Measurements from ENCODE around the gene TATDN2.
"Not testable (repeated sequence)": the region's sequence is repeated elsewhere in the genome, so short reads cannot be mapped to it uniquely, and the experiment has no call there.

The TATDN2 gene

DNA sequence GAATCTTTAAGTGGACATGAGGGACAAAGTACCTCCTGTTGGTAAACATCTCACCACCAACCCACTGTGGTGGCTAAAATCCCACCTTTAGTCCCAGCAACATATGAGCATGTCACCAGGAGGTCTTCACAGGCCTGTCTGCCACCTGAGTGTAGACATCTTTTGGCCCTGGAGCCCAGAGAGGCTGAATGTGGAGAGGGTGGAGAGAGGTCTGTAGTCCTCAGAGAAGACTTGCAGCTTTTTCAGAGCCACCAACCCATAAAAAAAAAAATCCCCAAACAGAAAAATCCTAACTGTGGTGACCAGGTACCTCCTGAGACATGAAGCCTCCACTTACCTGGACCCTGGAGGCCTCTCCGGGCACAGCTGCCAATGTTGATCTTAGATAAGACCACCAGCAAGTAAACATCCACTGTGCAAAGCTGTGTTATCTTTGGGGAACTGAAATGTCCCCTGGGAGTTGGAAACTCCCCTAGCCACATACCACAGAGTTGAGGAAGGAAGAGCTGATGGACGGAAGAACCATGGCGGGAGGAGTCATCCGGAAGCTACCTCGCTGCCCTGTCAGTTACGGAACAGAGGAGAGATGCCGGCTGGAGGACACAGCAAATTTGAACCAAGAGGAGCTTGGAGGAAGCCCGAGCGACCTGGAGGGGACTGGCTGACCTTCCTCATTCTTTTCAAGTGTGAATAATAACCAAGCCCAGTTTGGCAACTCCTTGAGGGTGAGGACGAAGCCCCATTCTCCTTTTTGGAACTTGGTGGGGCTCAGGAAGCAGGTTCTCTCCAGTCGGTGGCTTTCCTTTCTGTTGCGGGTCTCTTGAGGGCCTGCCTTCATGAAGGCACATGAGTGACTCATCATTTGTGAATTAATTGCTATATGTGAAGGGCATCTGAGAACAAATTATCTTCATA is 44.5 kb downstream of the TATDN2 start, which contains the start of gene GHRL:
TSS of gene GHRL (minus strand) at position 443 of the 915 bp plus-strand sequence. CDS start 2,767 bp downstream, outside the sequence.
- no peak for DNase-seq

DNA sequence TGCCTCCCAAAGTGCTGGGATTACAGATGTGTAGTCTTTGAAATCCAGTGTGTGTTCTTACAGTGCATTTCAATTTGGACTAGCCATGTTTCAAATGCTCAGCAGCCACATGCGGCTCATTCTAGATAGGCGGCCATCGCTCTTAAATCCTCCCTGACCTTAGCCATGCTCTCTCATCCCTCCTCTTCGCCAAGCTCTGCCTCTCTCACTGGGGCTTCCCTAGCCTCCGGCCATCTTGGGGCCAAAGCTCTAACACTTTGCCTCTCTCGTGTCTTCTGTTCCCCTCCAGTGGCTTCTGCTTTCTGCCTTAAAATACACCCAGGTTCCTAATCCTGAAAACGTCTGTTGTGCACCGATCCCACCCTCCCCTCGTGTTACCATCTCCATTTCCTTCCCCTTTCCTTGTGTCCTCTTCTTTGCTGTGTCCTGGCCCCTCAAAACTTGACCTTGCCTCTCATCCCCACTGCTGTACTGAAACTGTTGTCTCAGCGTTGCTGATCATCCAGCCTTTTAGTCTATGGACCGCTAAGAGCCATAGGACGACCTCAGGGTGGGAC is 45.8 kb downstream of the TATDN2 start:
- DNase-seq, result no peak

DNA sequence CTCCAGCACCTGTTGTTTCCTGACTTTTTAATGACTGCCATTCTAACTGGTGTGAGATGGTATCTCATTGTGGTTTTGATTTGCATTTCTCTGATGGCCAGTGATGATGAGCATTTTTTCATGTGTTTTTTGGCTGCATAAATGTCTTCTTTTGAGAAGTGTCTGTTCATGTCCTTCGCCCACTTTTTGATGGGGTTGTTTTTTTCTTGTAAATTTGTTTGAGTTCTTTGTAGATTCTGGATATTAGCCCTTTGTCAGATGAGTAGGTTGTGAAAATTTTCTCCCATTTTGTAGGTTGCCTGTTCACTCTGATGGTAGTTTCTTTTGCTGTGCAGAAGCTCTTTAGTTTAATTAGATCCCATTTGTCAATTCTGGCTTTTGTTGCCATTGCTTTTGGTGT is 49.8 kb downstream of the TATDN2 start:
- DNase-seq, result not testable (repeated sequence)

DNA sequence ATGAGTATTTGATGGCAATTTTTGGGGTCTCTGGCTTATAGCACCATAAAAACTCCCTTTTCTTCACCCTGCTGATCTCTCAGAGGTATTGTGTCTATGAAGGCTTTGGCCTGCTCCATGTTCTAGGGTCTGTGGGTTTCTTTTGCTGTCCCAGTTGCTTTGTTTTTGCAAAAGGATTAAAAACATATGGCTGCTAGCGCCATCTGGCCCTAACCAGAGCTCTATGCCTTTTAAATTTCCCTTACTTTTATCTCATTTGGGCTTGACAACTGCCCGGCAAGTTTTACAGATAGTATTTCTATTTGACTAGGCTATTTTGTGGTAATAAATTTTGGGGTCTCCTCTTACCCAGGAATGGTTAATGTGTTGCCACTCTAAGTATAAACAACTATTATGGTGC is 50.9 kb downstream of the TATDN2 start:
- no peak for DNase-seq

DNA sequence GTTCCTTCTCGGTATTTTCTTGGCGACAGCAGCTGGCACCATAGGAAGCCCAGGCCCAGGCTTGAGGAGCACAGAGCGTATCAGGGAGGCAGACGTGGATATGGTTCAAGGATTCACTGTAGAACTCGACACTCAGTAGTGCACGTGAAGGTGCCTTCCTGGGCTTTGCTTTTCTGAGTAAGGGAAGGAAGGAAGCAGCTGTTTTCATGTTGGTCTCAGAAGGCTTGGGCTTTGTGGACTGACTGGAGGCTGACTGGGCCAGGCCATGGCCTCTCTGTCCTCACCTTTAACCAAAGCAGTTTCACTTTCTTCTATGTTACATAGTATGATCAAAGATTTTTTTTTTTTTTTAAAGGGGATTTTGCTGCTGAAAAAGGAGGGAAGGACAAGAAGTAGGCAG is 51.4 kb downstream of the TATDN2 start:
- no peak for DNase-seq

DNA sequence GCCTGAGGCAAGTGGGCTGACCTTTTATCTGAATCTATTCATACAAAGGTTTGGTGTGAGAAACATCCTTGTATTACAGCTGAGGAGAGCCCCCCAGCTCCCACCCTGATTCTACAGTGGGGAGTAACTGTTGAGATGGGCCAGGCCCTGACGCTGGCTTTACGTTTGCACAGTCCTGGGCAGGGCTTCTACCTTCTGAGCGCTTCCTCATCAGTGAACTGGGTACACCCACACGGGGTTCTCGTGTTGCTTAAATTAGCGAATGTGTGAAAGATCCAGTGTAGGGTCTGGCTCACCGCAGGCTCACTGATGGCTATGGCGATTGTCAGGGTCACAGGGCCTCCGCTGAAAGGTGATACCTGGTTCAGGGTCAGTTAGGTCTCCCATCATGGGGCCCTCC is 51.8 kb downstream of the TATDN2 start:
- DNase-seq, result no peak

DNA sequence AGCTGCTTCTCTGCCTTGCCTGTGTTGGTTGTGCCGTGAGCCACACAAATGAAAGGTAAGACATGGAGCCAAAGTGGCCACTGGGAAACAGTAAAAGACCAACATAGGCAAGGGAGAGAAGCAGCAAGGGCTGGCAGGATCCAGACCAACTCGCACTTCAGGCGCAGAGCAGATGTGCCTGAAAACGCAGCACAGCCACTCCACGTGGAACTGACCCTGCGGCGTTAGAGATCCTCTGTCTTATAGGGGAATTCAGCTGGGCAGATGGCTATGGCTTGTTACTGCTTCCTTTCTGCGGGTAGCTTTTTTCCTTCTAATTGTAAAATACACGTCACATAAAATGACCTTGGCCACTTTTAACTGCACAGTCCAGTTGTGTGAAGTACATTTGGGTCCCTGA is 54.8 kb downstream of the TATDN2 start:
- DNase-seq, result no peak

DNA sequence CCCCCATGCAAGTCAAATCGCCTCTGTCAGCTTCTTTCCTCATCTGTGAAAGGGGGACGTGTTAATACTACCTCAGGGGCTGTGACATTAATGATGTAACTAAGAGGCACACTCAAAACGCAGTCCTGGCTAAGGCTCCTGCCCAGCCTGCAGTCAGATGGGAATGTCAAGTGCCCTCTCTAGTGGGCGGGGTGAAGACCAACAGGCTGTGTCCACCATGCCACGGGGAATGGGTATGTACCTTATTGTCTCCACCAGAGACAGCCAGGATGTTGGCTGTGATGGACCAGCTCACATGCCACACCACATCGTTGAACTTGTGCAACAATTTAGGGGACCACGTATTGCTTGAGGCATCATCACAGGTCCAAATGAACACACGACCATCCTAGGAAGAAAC is 55.5 kb downstream of the TATDN2 start:
- no peak for DNase-seq

DNA sequence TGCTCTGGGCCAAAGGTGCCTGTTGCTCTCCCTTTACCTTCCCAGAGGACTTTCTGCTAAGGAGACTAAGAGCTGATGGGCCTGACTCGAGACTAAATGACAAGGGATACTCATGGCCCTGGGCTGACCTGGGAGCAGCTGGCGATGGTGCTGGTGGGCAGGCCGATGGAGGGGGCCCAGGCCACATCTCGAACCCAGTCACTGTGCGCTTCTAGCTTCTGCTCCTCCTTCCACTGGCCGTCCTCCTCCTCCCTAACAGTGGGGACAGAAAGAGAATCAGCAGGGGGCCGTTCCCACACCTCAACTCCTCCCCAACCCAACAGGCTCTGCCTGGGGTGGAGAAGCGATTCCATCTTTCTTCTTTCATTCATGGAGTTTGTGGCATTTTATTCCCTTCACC is 56.6 kb downstream of the TATDN2 start:
- no peak for DNase-seq

DNA sequence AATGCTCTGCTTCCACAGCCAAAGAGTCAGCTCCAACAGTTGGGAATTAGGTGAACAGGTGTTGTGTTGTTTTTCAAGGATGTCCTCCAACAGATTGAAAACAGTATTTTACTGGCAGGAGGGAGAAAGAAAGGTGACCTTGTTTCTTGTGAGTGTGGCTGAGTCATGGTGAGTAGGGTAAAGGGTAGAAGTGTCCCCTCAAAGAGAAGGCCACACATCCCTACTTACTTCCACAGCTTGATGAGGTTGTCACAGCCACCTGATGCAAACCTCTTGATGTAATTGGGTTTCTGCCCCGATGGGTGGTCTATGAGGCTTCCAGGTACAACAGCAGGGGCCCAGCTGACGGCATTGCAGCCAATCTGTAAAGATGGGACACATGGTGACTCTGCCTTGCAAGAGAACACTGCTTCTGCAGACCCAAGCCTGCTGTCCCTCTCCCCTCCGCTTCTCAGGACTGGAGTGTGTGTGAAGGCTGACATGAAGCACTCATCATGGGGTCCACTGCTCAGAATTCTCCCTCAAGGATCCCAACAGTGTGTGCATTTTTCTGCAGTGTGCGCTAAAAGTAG is 57.2 kb downstream of the TATDN2 start:
- no peak for DNase-seq

DNA sequence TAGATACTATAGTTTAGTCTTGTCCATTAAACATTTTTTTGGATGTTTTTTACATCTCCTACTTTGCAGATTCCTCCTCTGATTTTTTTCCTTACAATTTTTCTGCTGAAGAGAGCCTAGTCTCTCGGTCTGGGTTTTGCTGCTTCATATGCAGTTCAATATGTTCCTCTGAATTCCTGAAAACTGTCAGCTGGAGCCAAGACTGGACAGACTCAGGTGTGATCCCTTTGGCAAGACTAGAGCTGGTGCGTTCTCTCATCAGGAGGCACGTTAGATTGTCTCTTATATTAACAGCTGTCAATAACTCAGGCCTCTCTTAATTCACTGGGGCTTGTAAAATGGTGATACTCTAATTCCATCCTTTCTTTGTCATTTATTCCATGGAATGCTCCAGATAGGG is 57.9 kb downstream of the TATDN2 start:
- DNase-seq, result no peak

DNA sequence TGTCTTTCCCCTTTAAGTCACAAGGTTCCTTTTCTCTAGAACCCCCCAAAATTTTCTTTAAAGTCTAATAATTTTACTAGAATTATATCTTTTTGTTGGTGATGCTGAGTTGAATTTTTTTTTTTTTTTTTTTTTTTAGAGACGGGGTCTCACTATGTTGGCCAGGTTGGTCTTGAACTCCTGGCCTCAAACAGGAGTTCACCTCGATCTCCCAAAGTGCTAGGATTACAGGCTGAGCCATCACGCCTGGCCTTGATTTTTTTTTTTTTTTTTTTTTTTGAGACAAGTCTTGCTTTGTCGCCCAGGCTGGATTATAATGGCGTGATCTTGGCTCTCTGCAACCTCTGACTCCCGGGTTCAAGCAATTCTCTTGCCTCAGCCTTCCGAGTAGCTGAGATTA is 60.4 kb downstream of the TATDN2 start:
- DNase-seq, result no peak

DNA sequence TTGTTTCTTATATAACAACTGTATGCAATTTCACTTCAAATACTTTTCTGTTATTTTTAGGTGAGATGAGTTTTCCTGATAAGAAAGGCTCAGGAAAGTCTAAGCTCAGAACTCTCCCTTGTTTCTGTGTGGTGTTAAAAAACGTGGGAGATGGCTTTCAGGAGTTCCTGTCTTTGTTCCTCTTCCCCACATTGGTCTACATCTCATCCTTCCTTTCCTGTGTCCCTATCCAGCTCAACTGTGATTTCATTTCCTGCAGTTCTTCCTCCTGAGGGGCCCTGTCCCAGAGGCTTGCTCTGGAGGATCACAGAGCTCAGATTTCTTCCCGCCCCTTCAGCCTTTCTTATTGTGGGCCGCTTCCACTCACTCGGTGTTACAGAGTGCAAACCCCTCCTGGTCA is 61.5 kb downstream of the TATDN2 start:
- no peak for DNase-seq

DNA sequence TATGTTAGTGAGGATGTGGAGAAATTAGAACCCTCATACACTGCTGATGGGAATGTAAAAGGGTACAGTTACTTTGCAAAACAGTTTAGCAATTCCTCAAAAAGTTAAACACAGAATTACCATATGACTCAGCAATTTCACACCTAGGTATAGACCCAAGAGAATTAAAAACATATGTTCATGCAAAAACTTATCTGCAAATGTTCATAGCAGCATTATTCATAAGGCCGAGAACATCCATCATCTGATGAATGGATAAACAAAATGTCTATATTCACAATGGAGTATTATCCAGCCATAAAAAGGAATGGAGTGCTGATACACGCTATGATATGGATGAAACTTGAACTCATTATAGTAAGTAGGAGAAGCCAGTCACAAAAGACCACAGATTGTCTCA is 62.3 kb downstream of the TATDN2 start:
- no peak for DNase-seq

DNA sequence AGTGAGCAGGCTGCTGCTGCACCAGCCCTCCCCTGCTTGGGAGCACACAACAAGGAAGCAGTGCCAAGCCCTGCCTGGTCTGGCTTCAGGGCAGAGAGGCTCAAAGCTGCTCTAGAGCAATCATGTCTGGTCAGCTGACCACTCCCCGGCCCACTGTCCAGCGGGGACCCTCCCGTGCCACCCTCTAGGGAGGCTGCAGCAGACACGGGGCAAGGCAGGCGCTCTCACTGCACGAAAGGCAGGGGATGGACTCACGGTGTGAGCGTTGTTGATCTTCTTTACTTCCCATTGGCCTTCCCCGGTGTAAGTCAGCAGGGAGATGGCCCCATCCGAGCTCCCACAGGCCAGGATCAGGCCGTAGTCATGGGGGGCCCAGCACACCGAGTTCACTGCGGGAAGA is 63.5 kb downstream of the TATDN2 start:
- DNase-seq, result no peak

DNA sequence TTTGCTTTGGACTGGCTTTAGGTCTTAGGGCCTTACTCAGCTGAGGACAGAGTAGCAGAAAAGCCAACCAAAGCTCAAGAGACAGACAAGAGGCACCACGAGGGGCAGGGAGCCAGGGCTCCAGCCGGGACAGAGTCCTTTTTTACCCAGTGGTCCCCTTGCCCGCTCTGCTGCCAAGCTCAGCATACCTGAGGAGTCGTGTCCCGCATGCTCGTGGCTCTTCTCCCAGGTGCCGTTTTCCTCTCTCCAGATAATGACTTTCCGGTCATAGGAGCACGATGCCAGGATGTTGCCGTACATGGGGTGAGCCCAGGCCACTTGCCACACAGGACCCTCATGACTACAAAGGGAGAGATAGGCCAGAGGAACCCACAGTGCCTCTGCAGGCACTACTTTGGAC is 64.1 kb downstream of the TATDN2 start:
- no peak for DNase-seq

DNA sequence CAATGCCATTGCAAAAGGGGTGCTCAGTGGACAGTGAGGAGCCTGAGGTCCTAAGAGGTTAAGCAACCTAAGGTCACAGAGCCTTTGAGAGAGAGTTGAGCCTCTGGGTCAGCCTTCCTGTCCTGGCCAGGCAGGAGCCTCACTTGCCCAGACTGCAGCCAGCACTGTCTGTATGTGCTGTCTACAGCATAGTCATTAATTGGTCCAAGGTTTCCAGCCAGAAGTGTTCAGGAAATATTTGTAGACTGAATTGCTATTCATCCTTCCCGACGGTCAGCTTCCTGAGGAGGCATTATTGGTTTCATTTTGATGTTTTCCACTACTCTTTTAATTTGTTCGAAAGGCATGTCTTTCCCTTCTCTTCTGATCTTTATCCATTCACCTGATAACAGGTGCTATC is 64.6 kb downstream of the TATDN2 start:
- no peak for DNase-seq

DNA sequence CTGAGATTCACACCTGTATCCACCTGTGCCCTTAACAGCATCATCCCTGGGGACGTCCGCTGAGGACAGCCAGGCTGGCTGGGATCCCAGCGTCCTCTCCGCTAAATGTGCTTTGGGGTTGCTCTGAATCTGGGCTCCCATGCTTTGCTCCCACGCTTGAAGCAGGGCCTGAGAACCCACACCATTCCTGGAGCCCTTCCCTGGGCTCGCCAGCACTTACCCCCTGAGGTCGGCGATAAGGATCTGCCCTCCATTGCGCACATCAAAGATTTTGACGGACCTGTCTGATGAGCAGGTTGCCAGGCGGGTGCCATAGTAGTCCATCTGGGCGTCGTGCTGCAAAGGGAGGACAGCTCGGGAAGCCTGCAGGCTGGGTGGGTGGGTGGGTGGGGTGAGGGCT is 66.8 kb downstream of the TATDN2 start:
- no peak for DNase-seq

DNA sequence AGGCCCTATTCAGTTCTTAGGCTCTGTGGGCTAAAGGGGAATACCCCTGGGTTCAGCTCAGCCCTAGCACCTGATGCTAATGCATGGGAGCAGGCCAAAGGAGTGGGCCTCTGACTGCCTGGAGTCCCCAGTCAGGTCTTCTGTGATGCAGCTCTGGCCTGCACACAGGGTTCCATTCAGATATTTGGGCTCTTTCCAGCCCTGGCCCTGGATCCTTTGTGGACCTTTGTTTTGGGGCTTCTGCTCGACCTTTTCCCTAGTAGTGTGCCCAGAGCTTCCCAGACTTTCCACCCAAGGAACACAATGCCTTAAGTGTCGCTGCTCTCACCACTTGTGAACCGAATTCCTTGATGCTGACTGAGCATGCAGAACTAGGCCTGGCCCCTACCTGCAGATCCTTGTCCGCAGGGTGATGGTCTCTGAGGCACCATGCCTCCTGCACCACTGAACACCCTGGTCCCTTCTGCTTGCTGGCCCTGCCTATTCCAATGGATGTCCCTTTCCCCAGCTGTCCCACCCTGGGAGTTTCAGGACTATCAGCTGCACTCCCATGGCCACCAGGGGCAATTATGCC is 67.6 kb downstream of the TATDN2 start:
- DNase-seq, result no peak

DNA sequence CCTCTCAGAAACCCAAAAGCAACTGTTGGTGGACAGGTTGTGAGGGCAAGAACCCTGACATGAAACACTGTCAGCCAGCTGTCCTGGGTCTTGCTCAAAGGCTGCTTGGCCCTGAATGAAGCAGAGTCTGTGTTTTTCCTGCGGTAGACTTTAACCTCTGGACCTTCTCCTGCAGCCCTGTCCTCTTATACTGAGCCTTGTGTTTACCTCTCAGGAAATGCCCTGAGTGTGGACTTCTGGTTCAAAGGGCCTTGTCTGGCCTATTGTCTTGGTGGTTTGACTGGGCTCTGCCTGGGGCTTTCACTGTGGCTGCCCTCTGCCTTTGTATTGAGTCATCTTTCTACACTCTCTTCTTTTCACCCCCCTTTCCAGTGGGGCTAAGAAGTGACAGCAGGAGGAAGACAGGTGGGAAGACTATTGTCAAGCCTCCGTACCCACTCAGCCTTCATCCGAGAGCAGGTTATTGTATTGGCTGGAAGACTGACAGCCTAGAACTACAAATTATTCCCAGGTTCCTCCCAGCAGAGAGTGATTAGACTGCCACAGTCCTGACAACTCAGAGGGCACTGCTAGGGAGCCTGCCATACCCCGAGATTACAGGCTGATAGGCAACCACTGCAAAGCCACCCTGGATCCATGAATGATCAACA is 69.2 kb downstream of the TATDN2 start:
- DNase-seq, result no peak

DNA sequence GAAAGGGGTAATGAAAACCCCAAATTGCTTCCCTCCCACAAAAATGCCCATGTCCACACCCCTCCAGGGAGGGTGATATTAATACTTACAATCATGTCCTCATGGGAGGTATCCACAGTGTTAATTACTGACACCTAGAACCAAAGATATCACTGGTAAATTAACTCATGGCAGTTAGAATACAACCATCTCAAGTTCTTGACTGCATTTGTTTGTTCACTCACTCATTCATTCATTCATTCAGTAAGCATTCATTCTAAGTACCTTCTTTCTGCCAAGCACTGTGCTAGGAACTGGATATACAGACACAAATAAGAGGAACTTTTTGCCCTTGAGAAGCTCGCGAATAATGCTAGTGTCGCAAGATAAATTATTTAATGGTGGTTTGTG is 69.7 kb downstream of the TATDN2 start:
- no peak for DNase-seq

DNA sequence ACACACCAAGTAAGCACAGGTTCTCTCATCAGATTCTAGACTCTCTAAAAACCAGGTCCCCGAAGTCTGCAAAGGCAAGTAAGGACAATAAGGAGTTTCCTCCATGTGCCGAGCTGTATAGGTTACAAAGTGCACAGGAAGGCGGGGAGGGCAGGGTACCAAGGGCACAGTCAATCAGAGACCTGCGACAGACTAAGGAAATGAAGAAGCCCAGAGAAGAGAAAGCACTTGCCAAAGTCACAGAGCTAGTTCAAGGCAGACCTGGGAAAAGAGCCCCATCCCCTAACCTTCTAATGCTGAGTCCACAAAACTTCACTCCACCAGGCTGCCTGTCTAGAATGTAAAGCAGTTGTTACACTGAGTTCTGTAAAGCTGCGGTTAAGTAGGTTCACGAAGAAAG is 71.0 kb downstream of the TATDN2 start:
- DNase-seq, result no peak

DNA sequence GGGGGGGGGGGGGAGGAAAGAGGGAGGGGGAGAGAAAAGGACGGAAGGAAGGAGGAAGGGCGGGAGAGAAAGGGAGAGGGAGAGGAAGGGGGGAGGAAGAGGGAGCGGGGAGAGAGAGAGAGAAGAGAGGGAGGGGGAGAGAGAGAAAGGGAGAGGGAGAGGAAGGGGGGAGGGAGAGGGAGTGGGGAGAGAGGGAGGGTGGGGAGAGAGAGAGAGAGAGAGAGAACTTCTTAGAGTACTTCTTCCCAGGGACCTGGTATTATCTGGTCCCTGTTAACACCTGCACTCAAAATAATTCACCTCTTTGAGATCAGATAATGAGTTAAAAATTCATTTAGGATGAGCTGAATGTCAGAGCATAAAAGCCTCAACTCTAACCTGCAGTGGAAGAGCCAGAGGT is 71.5 kb downstream of the TATDN2 start:
- DNase-seq, result no peak

DNA sequence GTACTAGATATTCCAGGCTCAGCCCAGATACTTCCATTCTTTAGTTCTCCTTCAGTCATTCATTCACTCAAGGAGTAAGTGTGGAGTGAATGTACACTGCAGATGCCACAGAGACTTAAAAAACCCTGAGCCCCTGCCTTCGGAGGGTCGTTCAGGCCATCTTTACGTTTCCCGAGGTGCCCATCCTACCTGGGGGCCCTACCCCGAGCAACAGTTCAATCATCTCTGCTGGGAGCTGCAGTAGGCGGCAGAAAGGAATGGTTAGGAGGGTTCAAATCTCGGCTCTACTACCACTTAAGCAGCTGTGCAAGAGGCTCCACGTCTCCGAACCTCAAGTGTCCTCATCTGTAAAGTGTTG is 72.0 kb downstream of the TATDN2 start:
- no peak for DNase-seq
